HUES48 (cell line): Measurements from ENCODE around the gene C10orf95.

Experiments used
- H3K27ac ChIP-seq: one replicate; pipeline ENCODE4 v1.7.0; 2013; ENCODE audit warnings: low read depth, low read length, inconsistent platforms
- H3K27me3 ChIP-seq: 2 replicates; pipeline ENCODE4 v1.6.1; 2013; ENCODE audit warnings: mild to moderate bottlenecking, low read length; ENCODE audit not compliant: control insufficient read depth, insufficient read depth
- H3K36me3 ChIP-seq: 2 replicates; pipeline ENCODE4 v1.6.1; 2013; ENCODE audit warnings: low read length; ENCODE audit not compliant: control insufficient read depth, insufficient read depth
- H3K4me1 ChIP-seq: 2 replicates; pipeline ENCODE4 v1.6.1; 2013; ENCODE audit warnings: mild to moderate bottlenecking, low read length; ENCODE audit not compliant: control insufficient read depth, insufficient read depth
- H3K4me3 ChIP-seq: 2 replicates; pipeline ENCODE4 v1.5.1; 2013; ENCODE audit warnings: mild to moderate bottlenecking, low read depth, low read length
- H3K9ac ChIP-seq: 2 replicates; pipeline ENCODE4 v1.6.1; 2013; ENCODE audit warnings: mild to moderate bottlenecking, low read depth, low read length, moderate library complexity
- H3K9me3 ChIP-seq: 2 replicates; pipeline ENCODE4 v1.6.1; 2013; ENCODE audit warnings: low read length; ENCODE audit not compliant: control insufficient read depth, insufficient read depth

The C10orf95 gene

DNA sequence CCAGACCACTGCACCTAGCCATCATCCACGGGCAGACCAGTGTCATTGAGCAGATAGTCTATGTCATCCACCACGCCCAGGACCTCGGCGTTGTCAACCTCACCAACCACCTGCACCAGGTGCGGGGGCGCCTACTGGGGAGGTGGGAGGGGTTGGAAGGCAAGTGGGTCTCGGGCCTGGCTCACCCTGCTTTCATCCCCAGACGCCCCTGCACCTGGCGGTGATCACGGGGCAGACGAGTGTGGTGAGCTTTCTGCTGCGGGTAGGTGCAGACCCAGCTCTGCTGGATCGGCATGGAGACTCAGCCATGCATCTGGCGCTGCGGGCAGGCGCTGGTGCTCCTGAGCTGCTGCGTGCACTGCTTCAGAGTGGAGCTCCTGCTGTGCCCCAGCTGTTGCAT, 51.3 kb downstream of the C10orf95 start:
- H3K9me3 ChIP-seq = no peaks in the 10 kb centered on the region
- peaks cover 10% of the 10 kb centered on the region for H3K4me1 ChIP-seq
- peaks cover 7% of the 10 kb centered on the region; the same call in 1 of the 2 replicates for H3K27me3 ChIP-seq
- no peak overlapping the region for H3K27ac ChIP-seq
- peak overlapping the region; percentile 69; the same call in 1 of the 2 replicates for H3K4me3 ChIP-seq
- no peak overlapping the region for H3K9ac ChIP-seq
- peaks cover 32% of the 10 kb centered on the region for H3K36me3 ChIP-seq
